HG02678 (cell line): Measurements from ENCODE around the gene DPYSL3.
"Not testable (repeated sequence)": the region's sequence is repeated elsewhere in the genome, so short reads cannot be mapped to it uniquely, and the experiment has no call there.

Experiments used
- ATAC-seq: cut with Tn5 transposase; IDR thresholded peaks from one replicate; pipeline ENCODE4 v1.9.1; 2021; ENCODE audit warnings: mild to moderate bottlenecking, moderate library complexity; ENCODE audit not compliant: unreplicated experiment

DPYSL3 gene

GRCh38 chr5:147373328-147373727, 136.5 kb downstream of the DPYSL3 start:
- ATAC-seq: no peak

DNA sequence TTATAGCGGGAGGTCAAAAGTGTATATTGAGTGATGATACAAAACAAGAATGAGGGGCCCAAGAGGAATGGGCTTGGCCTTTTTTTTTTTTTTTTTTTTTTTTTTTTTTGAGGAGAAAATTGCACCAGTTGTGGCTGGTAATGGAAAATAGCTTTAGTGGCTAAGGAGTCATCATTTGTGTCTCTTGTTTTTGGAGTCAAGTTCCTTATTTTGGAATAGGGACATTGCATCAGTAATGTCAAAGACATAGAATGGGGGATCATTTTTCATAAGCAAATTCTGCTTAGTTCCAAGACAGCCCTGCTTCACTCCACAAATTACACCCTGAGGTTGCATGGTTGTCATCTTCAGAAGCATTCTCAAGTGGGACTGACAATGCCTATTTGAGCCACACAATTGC, 137.7 kb downstream of the DPYSL3 start:
- no peak for ATAC-seq

- no peak for ATAC-seq
Measured at GRCh38 chr5:147371290-147371689, 138.6 kb downstream of the DPYSL3 start.

- ATAC-seq: no peak
Measured at GRCh38 chr5:147369742-147370374, 140.0 kb downstream of the DPYSL3 start.

DNA sequence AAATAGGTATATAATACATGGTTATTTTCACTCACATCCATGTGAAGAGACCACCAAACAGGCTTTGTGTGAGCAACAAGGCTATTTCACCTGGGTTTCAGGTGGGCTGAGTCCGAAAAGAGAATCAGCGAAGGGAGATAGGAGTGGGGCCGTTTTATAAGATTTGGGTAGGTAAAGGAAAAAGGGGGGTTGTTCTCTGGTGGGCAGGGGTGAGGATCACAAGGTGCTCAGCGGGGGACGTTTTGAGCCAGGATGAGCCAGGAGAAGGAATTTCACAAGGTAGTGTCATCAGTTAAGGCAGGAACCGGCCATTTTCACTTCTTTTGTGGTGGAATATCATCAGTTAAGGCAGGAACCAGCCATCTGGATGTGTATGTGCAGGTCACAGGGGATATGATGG, 142.5 kb downstream of the DPYSL3 start:
- ATAC-seq: not testable (repeated sequence)

DNA sequence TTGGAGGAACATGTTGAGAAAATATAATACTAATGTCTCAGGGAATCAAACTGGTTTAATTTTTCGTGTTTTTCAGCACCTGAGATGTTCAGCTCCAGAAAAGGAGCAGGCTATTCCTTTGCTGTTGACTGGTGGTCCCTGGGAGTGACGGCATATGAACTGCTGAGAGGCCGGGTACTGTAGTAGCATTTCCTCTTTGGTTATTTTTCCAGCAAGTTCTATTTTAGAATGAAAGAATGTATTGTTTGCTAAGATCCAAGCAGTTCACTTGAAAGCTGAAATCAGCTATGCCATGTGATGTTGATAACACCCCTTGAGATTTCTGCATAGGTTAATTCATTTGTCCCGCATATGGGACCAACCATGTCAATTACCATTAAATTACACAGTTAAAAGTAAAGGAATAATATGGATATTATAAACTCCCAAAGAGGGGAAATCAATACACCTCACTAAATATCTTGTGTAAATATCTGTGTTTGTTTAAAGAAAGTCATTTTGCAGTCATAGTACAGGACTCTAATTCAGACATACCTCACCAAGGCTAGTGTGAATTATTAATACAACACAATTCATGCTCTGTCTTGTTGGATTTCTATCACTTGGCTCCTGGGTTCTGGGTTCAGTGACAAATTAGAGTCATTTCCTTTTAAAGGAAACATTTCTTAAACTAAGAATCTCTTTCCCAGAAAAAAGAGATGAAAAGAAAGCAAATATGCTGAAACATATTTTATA, 148.3 kb downstream of the DPYSL3 start:
- ATAC-seq: no peak

DNA sequence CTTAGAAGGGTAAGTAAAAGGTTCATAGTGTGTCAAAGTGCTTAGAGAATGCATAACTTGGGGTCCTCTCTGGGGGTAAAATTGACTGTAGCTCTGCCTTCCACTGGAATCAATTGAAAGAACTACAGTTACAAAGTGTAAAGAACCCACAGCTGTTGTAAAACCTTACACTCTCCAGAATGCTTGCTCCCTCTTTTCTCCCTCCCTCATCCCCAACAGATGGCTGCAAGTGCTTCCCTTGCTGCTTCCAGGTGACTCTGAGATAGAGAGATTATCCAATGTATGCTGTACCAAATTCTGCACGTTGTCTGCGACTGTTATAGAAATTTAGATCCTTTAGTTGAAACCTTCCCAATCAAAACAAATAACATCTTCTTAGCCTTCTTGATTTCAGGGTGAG, 149.1 kb downstream of the DPYSL3 start:
- no peak for ATAC-seq

- ATAC-seq: no peak
Measured at GRCh38 chr5:147359581-147359980, 150.3 kb downstream of the DPYSL3 start.

DNA sequence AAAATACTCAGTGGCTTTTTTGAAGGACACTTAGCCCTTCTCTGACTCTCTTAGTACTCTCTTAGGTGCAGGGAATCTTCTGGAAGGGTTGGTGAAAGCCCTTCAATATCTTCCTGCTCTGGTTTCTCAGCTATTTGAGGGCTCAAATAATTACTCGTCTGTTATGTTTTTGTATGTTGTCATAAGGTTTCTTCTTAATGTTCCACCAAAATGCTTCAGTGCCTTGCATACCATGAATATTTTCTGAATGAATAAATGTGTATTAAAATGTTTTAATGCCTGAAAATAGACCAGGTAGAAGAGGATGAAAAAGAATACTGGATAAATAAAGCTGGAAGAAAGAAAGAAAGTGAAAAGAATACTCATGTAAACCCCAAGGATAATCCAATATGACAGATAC, 150.8 kb downstream of the DPYSL3 start:
- ATAC-seq: no peak

- no peak for ATAC-seq
Measured at GRCh38 chr5:147349241-147349640, 160.6 kb downstream of the DPYSL3 start.

- ATAC-seq: no peak
Measured at GRCh38 chr5:147348451-147348850, 161.4 kb downstream of the DPYSL3 start.

DNA sequence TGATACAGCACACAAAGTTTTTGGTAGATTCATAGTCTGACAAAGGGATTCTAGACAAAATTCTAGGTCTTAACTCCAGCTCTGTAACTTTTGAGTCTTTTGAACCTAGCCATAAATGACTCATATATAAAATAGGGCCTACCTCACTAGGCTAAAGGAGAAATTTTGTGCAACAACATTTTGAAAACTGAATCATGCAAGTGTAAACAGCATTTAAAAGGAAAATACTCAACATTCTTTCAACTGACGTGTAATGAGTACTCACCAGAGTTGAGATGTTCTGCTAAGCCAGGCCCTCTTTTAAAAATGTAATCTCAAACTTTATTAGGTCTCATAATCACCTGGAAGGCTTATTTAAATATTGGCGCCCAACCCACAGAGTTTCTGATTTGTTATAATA, 161.8 kb downstream of the DPYSL3 start:
- no peak for ATAC-seq

DNA sequence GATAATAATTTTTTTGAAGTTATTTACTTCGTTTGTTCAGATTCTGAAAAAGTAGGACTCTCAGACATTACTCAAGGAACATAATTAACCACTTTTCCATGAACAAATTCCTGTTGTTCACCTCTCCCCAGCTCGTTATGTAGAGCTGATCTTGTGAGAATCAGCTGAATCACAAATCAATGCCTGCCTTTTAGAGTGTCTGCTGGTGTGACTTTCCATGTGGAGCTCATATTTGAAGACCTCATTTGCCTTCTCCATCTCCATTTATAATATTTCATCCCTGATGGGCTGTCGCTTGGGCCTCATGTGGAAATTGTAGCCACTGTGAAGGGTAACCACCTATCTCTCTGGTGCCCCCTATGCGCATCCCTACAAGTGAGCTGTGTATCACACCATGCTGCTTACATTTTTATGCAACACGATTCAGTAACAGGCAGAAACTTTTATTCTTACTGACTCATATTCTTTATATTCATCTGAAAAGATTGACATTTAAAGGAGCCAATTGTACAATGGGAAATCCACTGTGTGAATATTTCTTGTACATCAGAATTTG, 163.8 kb downstream of the DPYSL3 start:
- ATAC-seq: no peak

DNA sequence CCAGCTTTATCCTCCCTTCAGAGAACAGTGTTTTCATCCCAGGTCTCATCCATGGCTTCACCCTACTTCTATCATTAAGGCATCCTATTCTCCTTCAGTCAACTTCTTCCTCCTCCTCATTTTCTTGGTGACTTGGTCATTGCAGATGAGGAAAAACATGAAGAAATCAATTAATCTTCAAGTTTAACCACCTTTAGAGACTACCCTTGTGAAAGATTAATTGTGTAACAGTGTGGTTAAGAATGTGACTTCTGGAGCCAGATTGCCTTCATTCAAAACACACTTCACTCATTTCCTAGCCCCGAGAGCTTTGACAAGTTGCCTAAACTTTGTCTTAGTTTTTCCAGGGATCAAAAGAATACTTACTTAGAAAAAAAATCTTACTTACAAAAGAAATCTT, 165.0 kb downstream of the DPYSL3 start:
- no peak for ATAC-seq

GRCh38 chr5:147341345-147341744, 168.5 kb downstream of the DPYSL3 start:
- ATAC-seq: no peak

- ATAC-seq: no peak
Measured at GRCh38 chr5:147340941-147341340, 168.9 kb downstream of the DPYSL3 start.
